Prostate gland (tissue), 2 donors: ENCODE measurements around the gene CMTM8.
"Not testable (repeated sequence)": the region's sequence is repeated elsewhere in the genome, so short reads cannot be mapped to it uniquely, and the experiment has no call there.

ENCODE experiments used
- POLR2A ChIP-seq: fragments of 450-650 bp; IDR thresholded peaks from one replicate; pipeline ENCODE4 v1.6.1; 2016; ENCODE audit warnings: antibody characterized with exemption, mild to moderate bottlenecking
- POLR2AphosphoS5 ChIP-seq: sonication (generic); formaldehyde crosslinking; IDR thresholded peaks from one replicate; pipeline ENCODE4 v1.6.1; 2017; ENCODE audit warnings: antibody characterized with exemption
- TF ChIP-seq, protein P1 (sequence below), 4 experiments: fragments of 200-600 bp in 2 of 4; fragments of 450-650 bp in 2 of 4; sonication (generic) in 2 of 4; IDR thresholded peaks; 1 replicate in 3 of 4; 2 replicates in 1 of 4; pipeline ENCODE4 v1.5.1; 2016 to 2019; ENCODE audit warnings: antibody characterized with exemption in 4 of 4, mild to moderate bottlenecking in 2 of 4, moderate library complexity in 2 of 4

DNA sequence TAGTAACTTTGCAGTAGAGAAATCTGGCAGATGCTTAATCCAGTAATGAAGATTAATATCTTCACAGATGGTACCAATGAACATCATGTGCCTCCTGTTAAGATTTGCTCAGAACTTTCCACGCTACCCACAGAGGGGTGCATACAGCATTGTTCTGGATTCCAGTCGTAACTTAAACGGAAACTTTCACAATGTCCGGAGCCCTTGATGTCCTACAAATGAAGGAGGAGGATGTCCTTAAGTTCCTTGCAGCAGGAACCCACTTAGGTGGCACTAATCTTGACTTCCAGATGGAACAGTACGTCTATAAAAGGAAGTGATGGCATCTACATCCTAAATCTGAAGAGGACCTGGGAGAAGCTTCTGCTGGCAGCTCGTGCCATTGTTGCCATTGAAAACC, 47.9 kb upstream of the CMTM8 start:
- TF ChIP-seq, protein P1, sequence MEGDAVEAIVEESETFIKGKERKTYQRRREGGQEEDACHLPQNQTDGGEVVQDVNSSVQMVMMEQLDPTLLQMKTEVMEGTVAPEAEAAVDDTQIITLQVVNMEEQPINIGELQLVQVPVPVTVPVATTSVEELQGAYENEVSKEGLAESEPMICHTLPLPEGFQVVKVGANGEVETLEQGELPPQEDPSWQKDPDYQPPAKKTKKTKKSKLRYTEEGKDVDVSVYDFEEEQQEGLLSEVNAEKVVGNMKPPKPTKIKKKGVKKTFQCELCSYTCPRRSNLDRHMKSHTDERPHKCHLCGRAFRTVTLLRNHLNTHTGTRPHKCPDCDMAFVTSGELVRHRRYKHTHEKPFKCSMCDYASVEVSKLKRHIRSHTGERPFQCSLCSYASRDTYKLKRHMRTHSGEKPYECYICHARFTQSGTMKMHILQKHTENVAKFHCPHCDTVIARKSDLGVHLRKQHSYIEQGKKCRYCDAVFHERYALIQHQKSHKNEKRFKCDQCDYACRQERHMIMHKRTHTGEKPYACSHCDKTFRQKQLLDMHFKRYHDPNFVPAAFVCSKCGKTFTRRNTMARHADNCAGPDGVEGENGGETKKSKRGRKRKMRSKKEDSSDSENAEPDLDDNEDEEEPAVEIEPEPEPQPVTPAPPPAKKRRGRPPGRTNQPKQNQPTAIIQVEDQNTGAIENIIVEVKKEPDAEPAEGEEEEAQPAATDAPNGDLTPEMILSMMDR (IDR thresholded peaks at IDR 0.05), result not testable (repeated sequence)
- not testable (repeated sequence) for TF ChIP-seq POLR2A, POLR2AphosphoS5
